ENCODE data around the gene CACNA1I. TPM values are rescaled to one million over a fixed set of nuclear protein-coding genes. Genes with fewer than 3 reads are reported as not detected.

Gene CACNA1I
- total and polyA plus RNA-seq, 2 of the 8 experiments (the other 6 are each of a cell fraction or from before 2014, with no cell fraction given): 0.77 to 1.2 TPM

DNA sequence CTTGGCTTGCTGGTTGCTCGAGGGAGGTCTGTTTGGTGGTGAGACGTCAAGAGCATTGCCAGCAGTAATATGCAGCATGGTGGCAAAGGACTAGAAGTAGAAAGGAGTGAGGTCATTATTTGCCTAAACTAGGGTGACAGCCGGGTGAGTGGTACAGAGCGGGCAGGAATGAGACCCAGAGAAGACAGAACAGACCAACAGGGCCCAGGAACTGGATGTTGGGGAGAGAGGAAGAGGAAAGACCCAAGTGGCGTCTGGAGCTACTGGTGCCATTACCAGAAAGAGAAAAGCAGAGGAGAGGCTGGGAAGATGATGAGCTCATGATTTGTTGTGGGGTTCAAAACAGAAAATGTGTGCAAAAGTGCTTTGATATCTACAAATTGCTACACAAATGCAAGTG is 164.3 kb downstream of the CACNA1I start:
- no peaks in the 10 kb centered on the region for H4K20me1 ChIP-seq (replicated peaks in 1 of 2; ENCODE audit: control insufficient read depth in 1 of 2, insufficient read depth in 2 of 2, low read length in 2 of 2)
- DNase-seq (ENCODE audit: low read depth in 1 of 2, low spot score in 2 of 2): no peak
- H3K23ac ChIP-seq (ENCODE audit: insufficient read length): no peak overlapping the region
- FAIRE-seq: no peak
- H2BK12ac ChIP-seq (ENCODE audit: low read depth, low read length): no peak overlapping the region
- H3K4me1 ChIP-seq (replicated peaks in 1 of 4; ENCODE audit: control insufficient read depth in 3 of 4, insufficient read depth in 4 of 4, low read length in 3 of 4): peaks cover 2 to 5% (median 4%) of the 10 kb centered on the region in 4 experiments; a peak in 4 of 7 replicates
- H2BK120ac ChIP-seq (replicated peaks; ENCODE audit: low read depth, low read length): no peak overlapping the region
- no peak overlapping the region for H2AFZ ChIP-seq (ENCODE audit: low read length)
- H3K27ac ChIP-seq (ENCODE audit: low read depth, low read length): no peak overlapping the region
- H3K4ac ChIP-seq (replicated peaks; ENCODE audit: insufficient read length, low read depth, low read length): no peak overlapping the region
- H3K23me2 ChIP-seq (ENCODE audit: low read depth, low read length): no peaks in the 10 kb centered on the region
- no peak overlapping the region for H3K9ac ChIP-seq (replicated peaks in 1 of 4; ENCODE audit: extremely low read depth in 1 of 4, low read depth in 3 of 4, low read length in 3 of 4)
- H4K8ac ChIP-seq (ENCODE audit: extremely low read depth, insufficient read depth, low read length): no peak overlapping the region
- H2BK20ac ChIP-seq (ENCODE audit: low read length): no peak overlapping the region
- no peaks in the 10 kb centered on the region for H3K9me3 ChIP-seq (ENCODE audit: insufficient read depth in 2 of 2, low read depth in 1 of 2, low read length in 1 of 2)
- no peak overlapping the region for H3K56ac ChIP-seq (replicated peaks; ENCODE audit: insufficient read length, low read depth, low read length)
- H4K91ac ChIP-seq (replicated peaks; ENCODE audit: insufficient read length, low read length): no peak overlapping the region
- ChIA-PET CTCF (ENCODE audit: partially characterized antibody) (interaction anchor here (0.8 kb wide), 2 partner anchors 11 to 78 kb away, joined by 3 read pairs; no protein-coding TSS in a partner anchor), POLR2A (ENCODE audit: partially characterized antibody) (no interaction called here)
- no peak overlapping the region for H3K14ac ChIP-seq (ENCODE audit: insufficient read length)
- 92% methylated on average over 5 of the region's 5 CpGs; no CpG with 5 or more reads in 1 of the 2 experiments for WGBS, 2 experiments (ENCODE audit: extremely low coverage in 1 of 2, insufficient coverage in 1 of 2, insufficient read length in 1 of 2, insufficient replicate concordance in 2 of 2, low coverage in 1 of 2, low lambda C conversion rate in 2 of 2, missing lambda C conversion rate in 1 of 2)
- no peaks in the 10 kb centered on the region for H3K36me3 ChIP-seq (ENCODE audit: control insufficient read depth in 2 of 4, insufficient read depth in 4 of 4, low read length in 3 of 4)
- H3K27me3 ChIP-seq (replicated peaks in 1 of 4; ENCODE audit: control insufficient read depth in 3 of 4, extremely low read depth in 1 of 4, insufficient read depth in 3 of 4, low read length in 3 of 4): no peaks in the 10 kb centered on the region
- H3K4me3 ChIP-seq (ENCODE audit: extremely low read depth in 1 of 4, insufficient read depth in 2 of 4, low read depth in 3 of 4, low read length in 4 of 4): no peak overlapping the region
- no peak overlapping the region for H2AK5ac ChIP-seq (ENCODE audit: low read depth, low read length)
- H3K18ac ChIP-seq (ENCODE audit: extremely low read depth, low read length): no peak overlapping the region
- H4K5ac ChIP-seq (ENCODE audit: insufficient read length, low read depth, low read length): no peak overlapping the region
- no peaks in the 10 kb centered on the region for H3K79me2 ChIP-seq (ENCODE audit: control insufficient read depth in 1 of 2, insufficient read depth in 2 of 2, low read length in 2 of 2)
- H3K4me2 ChIP-seq (ENCODE audit: insufficient read depth in 1 of 2, low read depth in 2 of 2, low read length in 2 of 2): no peak overlapping the region
- H2BK5ac ChIP-seq (ENCODE audit: low read depth, low read length): no peak overlapping the region
- no peaks in the 10 kb centered on the region for H3K79me1 ChIP-seq (ENCODE audit: low read depth, low read length)
- H2BK15ac ChIP-seq (ENCODE audit: low read length): no peak overlapping the region
- TF ChIP-seq USF2 (IDR thresholded peaks at IDR 0.05; ENCODE audit: low read length) (no peak), CBX8 (IDR thresholded peaks at IDR 0.05; ENCODE audit: borderline replicate concordance, low read depth, low read length) (no peak), CHD1 (IDR thresholded peaks at IDR 0.05; ENCODE audit: low read depth, low read length) (no peak), CREB1 (IDR thresholded peaks at IDR 0.05) (no peak), MAX (IDR thresholded peaks at IDR 0.05) (no peak), CHD2 (IDR thresholded peaks at IDR 0.05; ENCODE audit: low read length) (no peak), ASH2L (IDR thresholded peaks at IDR 0.05; ENCODE audit: low read length) (no peak), CTCF (IDR thresholded peaks at IDR 0.05; ENCODE audit: control extremely low read depth in 1 of 3, insufficient read depth in 1 of 3, low read depth in 1 of 3, low read length in 3 of 3) (no peak), GTF2F1 (IDR thresholded peaks at IDR 0.05; ENCODE audit: borderline replicate concordance, low read depth, low read length) (no peak), BRCA1 (IDR thresholded peaks at IDR 0.05; ENCODE audit: low read depth, low read length) (no peak)
